Measurements from ENCODE around the gene SHF.

- TF ChIP-seq CTCF (IDR thresholded peaks at IDR 0.05) (no peak), EZH2 (IDR thresholded peaks at IDR 0.05) (no peak)
Measured at GRCh38 chr15:45231864-45232562, 44.2 kb upstream of the SHF start.
